ENCODE results near the gene NUDT1. TPM values are rescaled to one million over a fixed set of nuclear protein-coding genes. Genes with fewer than 3 reads are reported as not detected.

The NUDT1 gene
- total RNA-seq, 1 experiment from 2014 or later, result 27.2 TPM

- BruUV-seq (replicated peaks), result no TSS peak
- POLR2A ChIA-PET, result interaction anchor here (0.6 kb wide), 1 partner anchor 79 kb away, joined by 3 read pairs; no protein-coding TSS in a partner anchor
These were observed 12.6 kb downstream of the NUDT1 start for GRCh38 chr7:2254429-2255144.

GRCh38 chr7:2255145-2256139 lies 13.4 kb downstream of the NUDT1 start:
- no TSS peak for BruUV-seq (replicated peaks)
- H3K27ac Mint-ChIP-seq (ENCODE audit: low read depth, unreplicated experiment), result no peak overlapping the region
- H3K4me1 Mint-ChIP-seq (ENCODE audit: insufficient read depth, unreplicated experiment), result no peaks in the 10 kb centered on the region
- no peak for TF ChIP-seq CTCF (IDR thresholded peaks at IDR 0.05; ENCODE audit: unreplicated experiment)
- H3K36me3 Mint-ChIP-seq (ENCODE audit: insufficient read depth, unreplicated experiment), result peaks cover 7% of the 10 kb centered on the region
- DNase-seq (ENCODE audit: unreplicated experiment), result no peak
- no peaks in the 10 kb centered on the region for H3K27me3 Mint-ChIP-seq (ENCODE audit: insufficient read depth, unreplicated experiment)
- no peaks in the 10 kb centered on the region for H3K9me3 Mint-ChIP-seq (ENCODE audit: unreplicated experiment)
- CTCF ChIA-PET, result no interaction called here
- POLR2A ChIA-PET, result no interaction called here
- no peak overlapping the region for H3K4me3 Mint-ChIP-seq (ENCODE audit: unreplicated experiment)
- intact Hi-C loops (cut with micrococcal nuclease), result no loop called here

More at GRCh38 chr7:2254429-2255144, 12.6 kb downstream of the NUDT1 start:
- Mint-ChIP-seq H3K27me3 (ENCODE audit: insufficient read depth, unreplicated experiment) (no peaks in the 10 kb centered on the region), H3K4me3 (ENCODE audit: unreplicated experiment) (no peak overlapping the region), H3K4me1 (ENCODE audit: insufficient read depth, unreplicated experiment) (no peaks in the 10 kb centered on the region), H3K36me3 (ENCODE audit: insufficient read depth, unreplicated experiment) (peaks cover 2% of the 10 kb centered on the region), H3K9me3 (ENCODE audit: unreplicated experiment) (no peaks in the 10 kb centered on the region), H3K27ac (ENCODE audit: low read depth, unreplicated experiment) (no peak overlapping the region)
- intact Hi-C loops (cut with micrococcal nuclease), result no loop called here
- DNase-seq (ENCODE audit: unreplicated experiment), result no peak
- CTCF ChIA-PET, result interaction anchor here (1.0 kb wide), 1 partner anchor 676 kb away, joined by 3 read pairs; no protein-coding TSS in a partner anchor
- TF ChIP-seq CTCF (IDR thresholded peaks at IDR 0.05; ENCODE audit: unreplicated experiment), result no peak

- intact Hi-C loops (cut with micrococcal nuclease), result no loop called here
- H3K27me3 Mint-ChIP-seq (ENCODE audit: insufficient read depth, unreplicated experiment), result no peaks in the 10 kb centered on the region
- POLR2A ChIA-PET, result no interaction called here
- CTCF ChIA-PET, result no interaction called here
- BruUV-seq (replicated peaks), result no TSS peak
- TF ChIP-seq CTCF (IDR thresholded peaks at IDR 0.05; ENCODE audit: unreplicated experiment), result no peak
- peaks cover 6% of the 10 kb centered on the region for H3K4me1 Mint-ChIP-seq (ENCODE audit: insufficient read depth, unreplicated experiment)
- H3K4me3 Mint-ChIP-seq (ENCODE audit: unreplicated experiment), result no peak overlapping the region
- no peaks in the 10 kb centered on the region for H3K9me3 Mint-ChIP-seq (ENCODE audit: unreplicated experiment)
- H3K27ac Mint-ChIP-seq (ENCODE audit: low read depth, unreplicated experiment), result no peak overlapping the region
- no peak for DNase-seq (ENCODE audit: unreplicated experiment)
- peaks cover 7% of the 10 kb centered on the region for H3K36me3 Mint-ChIP-seq (ENCODE audit: insufficient read depth, unreplicated experiment)
These were observed 14.4 kb downstream of the NUDT1 start for GRCh38 chr7:2256306-2257045.

Data from MCF 10A (cell line).